Measurements from ENCODE around the gene LRRC75A. TPM values are rescaled to one million over a fixed set of nuclear protein-coding genes. Genes with fewer than 3 reads are reported as not detected.

The LRRC75A gene
- total RNA-seq, 1 donor from 2014 or later = 2.3 TPM

GRCh38 chr17:16477666-16478065 lies 14.3 kb downstream of the LRRC75A start:
- peaks cover 20% of the 10 kb centered on the region for H3K4me1 Mint-ChIP-seq (ENCODE audit: low read depth)
- H3K4me3 Mint-ChIP-seq (ENCODE audit: unreplicated experiment) = no peak overlapping the region
- TF ChIP-seq, protein P1, sequence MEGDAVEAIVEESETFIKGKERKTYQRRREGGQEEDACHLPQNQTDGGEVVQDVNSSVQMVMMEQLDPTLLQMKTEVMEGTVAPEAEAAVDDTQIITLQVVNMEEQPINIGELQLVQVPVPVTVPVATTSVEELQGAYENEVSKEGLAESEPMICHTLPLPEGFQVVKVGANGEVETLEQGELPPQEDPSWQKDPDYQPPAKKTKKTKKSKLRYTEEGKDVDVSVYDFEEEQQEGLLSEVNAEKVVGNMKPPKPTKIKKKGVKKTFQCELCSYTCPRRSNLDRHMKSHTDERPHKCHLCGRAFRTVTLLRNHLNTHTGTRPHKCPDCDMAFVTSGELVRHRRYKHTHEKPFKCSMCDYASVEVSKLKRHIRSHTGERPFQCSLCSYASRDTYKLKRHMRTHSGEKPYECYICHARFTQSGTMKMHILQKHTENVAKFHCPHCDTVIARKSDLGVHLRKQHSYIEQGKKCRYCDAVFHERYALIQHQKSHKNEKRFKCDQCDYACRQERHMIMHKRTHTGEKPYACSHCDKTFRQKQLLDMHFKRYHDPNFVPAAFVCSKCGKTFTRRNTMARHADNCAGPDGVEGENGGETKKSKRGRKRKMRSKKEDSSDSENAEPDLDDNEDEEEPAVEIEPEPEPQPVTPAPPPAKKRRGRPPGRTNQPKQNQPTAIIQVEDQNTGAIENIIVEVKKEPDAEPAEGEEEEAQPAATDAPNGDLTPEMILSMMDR (IDR thresholded peaks at IDR 0.05) = no peak
- H3K27me3 Mint-ChIP-seq (ENCODE audit: low read depth) = no peaks in the 10 kb centered on the region
- DNase-seq (ENCODE audit: low spot score) = no peak
- H3K36me3 Mint-ChIP-seq (ENCODE audit: low read depth) = no peaks in the 10 kb centered on the region
- peak overlapping the region; percentile 81 for H3K27ac Mint-ChIP-seq (ENCODE audit: unreplicated experiment)
- H3K9me3 Mint-ChIP-seq (ENCODE audit: low read depth) = no peaks in the 10 kb centered on the region

DNA sequence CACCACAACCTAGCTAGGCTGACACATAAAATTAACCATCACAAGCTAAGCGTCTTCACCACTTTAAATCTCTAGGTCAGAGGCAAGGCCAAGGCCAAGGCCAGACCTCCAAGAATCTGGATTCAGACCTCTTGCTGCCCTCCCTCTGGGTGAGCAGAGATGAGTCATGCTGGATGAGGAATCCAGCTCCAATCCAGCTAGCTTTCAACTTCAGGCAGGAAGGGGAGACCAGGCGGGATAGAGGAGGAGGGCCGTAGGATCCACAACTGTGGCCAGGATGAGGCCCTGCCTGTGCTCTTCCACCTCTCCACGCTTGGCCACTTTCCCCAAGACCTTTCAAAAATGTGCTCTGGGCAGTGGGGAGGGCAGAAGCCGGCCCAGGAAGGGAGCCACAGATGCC lies 14.7 kb downstream of the LRRC75A start:
- Mint-ChIP-seq H3K9me3 (ENCODE audit: low read depth) (no peaks in the 10 kb centered on the region), H3K4me1 (ENCODE audit: low read depth) (peaks cover 20% of the 10 kb centered on the region), H3K36me3 (ENCODE audit: low read depth) (no peaks in the 10 kb centered on the region), H3K27me3 (ENCODE audit: low read depth) (no peaks in the 10 kb centered on the region), H3K4me3 (ENCODE audit: unreplicated experiment) (no peak overlapping the region), H3K27ac (ENCODE audit: unreplicated experiment) (peak overlapping the region; percentile 81)
- TF ChIP-seq, protein P1 (IDR thresholded peaks at IDR 0.05) = no peak
- DNase-seq (ENCODE audit: low spot score) = no peak

GRCh38 chr17:16475179-16475704 lies 16.8 kb downstream of the LRRC75A start:
- no peak for DNase-seq (ENCODE audit: low spot score)
- no peak overlapping the region for H3K4me3 Mint-ChIP-seq (ENCODE audit: unreplicated experiment)
- TF ChIP-seq, protein P1 (IDR thresholded peaks at IDR 0.05) = no peak
- H3K36me3 Mint-ChIP-seq (ENCODE audit: low read depth) = no peaks in the 10 kb centered on the region
- peaks cover 2% of the 10 kb centered on the region for H3K27me3 Mint-ChIP-seq (ENCODE audit: low read depth)
- peaks cover 20% of the 10 kb centered on the region for H3K4me1 Mint-ChIP-seq (ENCODE audit: low read depth)
- no peak overlapping the region for H3K27ac Mint-ChIP-seq (ENCODE audit: unreplicated experiment)
- no peaks in the 10 kb centered on the region for H3K9me3 Mint-ChIP-seq (ENCODE audit: low read depth)

GRCh38 chr17:16474012-16474725 lies 17.8 kb downstream of the LRRC75A start:
- TF ChIP-seq, protein P1 (IDR thresholded peaks at IDR 0.05) = no peak
- Mint-ChIP-seq H3K27me3 (ENCODE audit: low read depth) (peaks cover 3% of the 10 kb centered on the region), H3K27ac (ENCODE audit: unreplicated experiment) (no peak overlapping the region), H3K4me3 (ENCODE audit: unreplicated experiment) (no peak overlapping the region), H3K9me3 (ENCODE audit: low read depth) (no peaks in the 10 kb centered on the region), H3K36me3 (ENCODE audit: low read depth) (no peaks in the 10 kb centered on the region), H3K4me1 (ENCODE audit: low read depth) (peaks cover 20% of the 10 kb centered on the region)
- DNase-seq (ENCODE audit: low spot score) = no peak

GRCh38 chr17:16473044-16474011 lies 18.7 kb downstream of the LRRC75A start:
- Mint-ChIP-seq H3K36me3 (ENCODE audit: low read depth) (no peaks in the 10 kb centered on the region), H3K27ac (ENCODE audit: unreplicated experiment) (no peak overlapping the region), H3K27me3 (ENCODE audit: low read depth) (peaks cover 3% of the 10 kb centered on the region), H3K9me3 (ENCODE audit: low read depth) (no peaks in the 10 kb centered on the region), H3K4me3 (ENCODE audit: unreplicated experiment) (no peak overlapping the region), H3K4me1 (ENCODE audit: low read depth) (peaks cover 15% of the 10 kb centered on the region)
- TF ChIP-seq, protein P1 (IDR thresholded peaks at IDR 0.05) = no peak
- DNase-seq (ENCODE audit: low spot score) = no peak

Measured in chondrocyte (in vitro differentiated cells).